Activated CD4-positive, alpha-beta memory T cell treated with anti-CD3 and anti-CD28 coated beads, Interleukin-2, amount 10 ng/mL, durations not matched to agents 7 days and 5 days (primary cell): ENCODE data around the gene CTNNA3. TPM values are rescaled to one million over a fixed set of nuclear protein-coding genes. Genes with fewer than 3 reads are reported as not detected.

Experiments used
- CTCF ChIA-PET: fragments of 350-600 bp; sonication (Branson Sonifier 250); formaldehyde crosslinking; loops from one replicate; lab custom pipeline; 2021; ENCODE audit warnings: antibody characterized with exemption, inconsistent platforms; lab: Charles Lee
- POLR2A ChIA-PET: fragments of 350-600 bp; sonication (Branson Sonifier 250); formaldehyde crosslinking; loops from one replicate; lab custom pipeline; 2021; ENCODE audit warnings: antibody characterized with exemption; lab: Charles Lee
- DNase-seq: peaks from one replicate; pipeline ENCODE4 v3.0.0-alpha.2; 2020
- H3K27ac Mint-ChIP-seq: one replicate; pipeline ENCODE4 v1.8.0; 2021; ENCODE audit warnings: mild to moderate bottlenecking, mixed read lengths
- H3K27me3 Mint-ChIP-seq: one replicate; pipeline ENCODE4 v1.8.0; 2021; ENCODE audit warnings: mixed read lengths
- H3K36me3 Mint-ChIP-seq: one replicate; pipeline ENCODE4 v1.8.0; 2021; ENCODE audit warnings: low read depth, mixed read lengths
- H3K4me1 Mint-ChIP-seq: one replicate; pipeline ENCODE4 v1.8.0; 2021; ENCODE audit warnings: mixed read lengths
- H3K4me3 Mint-ChIP-seq: one replicate; pipeline ENCODE4 v1.8.0; 2021; ENCODE audit warnings: mild to moderate bottlenecking, mixed read lengths
- H3K9me3 Mint-ChIP-seq: one replicate; pipeline ENCODE4 v1.8.0; 2021; ENCODE audit warnings: mixed read lengths
- total RNA-seq, 2 experiments: library from RNA; stranded (reverse); gene quantifications; one replicate each; pipeline ENCODE4 v1.2.3, GENCODE V29; 2021

CTNNA3 gene
- total RNA-seq, 2 experiments from 2014 or later = 0.78 TPM; not detected in 1

DNA sequence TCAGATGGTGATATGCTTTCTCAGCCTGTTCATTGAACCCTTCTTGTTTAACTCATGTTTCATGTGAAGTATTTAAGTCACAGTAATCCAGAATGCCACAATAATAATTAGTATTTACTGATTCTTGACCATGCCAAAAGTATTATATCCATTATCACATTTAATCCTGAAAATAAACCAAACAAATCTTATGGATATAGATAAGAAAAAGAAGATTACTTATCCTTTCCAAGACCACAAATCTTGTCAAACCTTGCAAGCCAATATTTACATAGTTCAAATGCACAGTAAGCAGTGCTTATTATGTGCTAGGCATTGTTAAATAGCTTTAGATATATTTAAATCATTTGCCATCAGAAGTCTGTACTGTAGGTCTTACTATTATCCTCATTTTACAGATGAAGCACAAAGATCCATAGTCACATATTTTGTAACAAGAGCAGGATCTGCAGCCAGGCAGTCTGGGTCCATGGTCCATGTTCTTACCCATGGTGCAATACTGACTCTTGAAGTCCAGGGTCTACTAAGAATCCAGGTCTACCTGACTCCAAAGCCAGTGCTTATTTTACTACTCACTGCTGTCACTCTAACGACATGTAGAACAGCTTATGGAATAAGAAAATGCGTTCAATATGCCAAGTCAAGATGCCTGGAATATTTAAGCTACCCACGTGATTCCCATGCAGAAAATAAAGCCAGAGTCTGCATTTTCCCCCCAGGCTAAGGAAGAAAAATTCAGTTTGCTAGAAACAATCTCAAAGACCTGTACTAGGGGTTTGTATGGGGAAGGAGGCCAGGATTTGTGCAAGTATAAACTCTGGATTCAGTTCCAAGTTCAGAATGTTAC is 1755.0 kb downstream of the CTNNA3 start:
- Mint-ChIP-seq H3K4me3 (no peak overlapping the region), H3K4me1 (no peaks in the 10 kb centered on the region), H3K27me3 (no peaks in the 10 kb centered on the region), H3K9me3 (no peaks in the 10 kb centered on the region), H3K27ac (no peak overlapping the region), H3K36me3 (no peaks in the 10 kb centered on the region)
- ChIA-PET CTCF (no interaction called here), POLR2A (no interaction called here)
- no peak for DNase-seq

DNA sequence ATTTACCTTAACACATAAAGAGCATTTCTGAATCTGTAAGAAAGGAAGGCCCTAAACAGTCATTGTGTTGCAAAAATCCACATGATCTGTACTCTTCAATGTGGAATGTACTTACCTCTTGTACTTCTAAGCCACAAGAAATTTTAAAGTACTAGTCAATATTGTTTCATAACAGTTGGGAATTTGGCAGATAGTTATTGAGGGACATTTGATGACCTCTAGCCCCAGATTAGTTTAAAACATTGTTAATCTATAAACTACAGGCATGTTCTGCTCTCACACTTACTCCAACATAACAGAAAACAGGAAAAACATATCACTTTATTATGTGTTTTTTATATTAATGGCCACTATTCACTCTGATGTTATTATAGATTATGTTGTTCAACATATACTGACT is 1755.9 kb downstream of the CTNNA3 start:
- ChIA-PET POLR2A (no interaction called here), CTCF (no interaction called here)
- Mint-ChIP-seq H3K4me3 (no peak overlapping the region), H3K36me3 (no peaks in the 10 kb centered on the region), H3K4me1 (no peaks in the 10 kb centered on the region), H3K27ac (no peak overlapping the region), H3K27me3 (no peaks in the 10 kb centered on the region), H3K9me3 (no peaks in the 10 kb centered on the region)
- no peak for DNase-seq

GRCh38 chr10:65931291-65932070 is 1764.5 kb downstream of the CTNNA3 start:
- ChIA-PET POLR2A (no interaction called here), CTCF (no interaction called here)
- Mint-ChIP-seq H3K36me3 (no peaks in the 10 kb centered on the region), H3K4me1 (no peaks in the 10 kb centered on the region), H3K27ac (no peak overlapping the region), H3K4me3 (no peak overlapping the region), H3K27me3 (no peaks in the 10 kb centered on the region), H3K9me3 (no peaks in the 10 kb centered on the region)
- DNase-seq = no peak

GRCh38 chr10:65911151-65911835 is 1784.7 kb downstream of the CTNNA3 start:
- ChIA-PET POLR2A (no interaction called here), CTCF (no interaction called here)
- no peaks in the 10 kb centered on the region for H3K4me1 Mint-ChIP-seq
- no peaks in the 10 kb centered on the region for H3K36me3 Mint-ChIP-seq
- H3K9me3 Mint-ChIP-seq = peaks cover 2% of the 10 kb centered on the region
- no peak for DNase-seq
- no peaks in the 10 kb centered on the region for H3K27me3 Mint-ChIP-seq
- H3K4me3 Mint-ChIP-seq = no peak overlapping the region
- H3K27ac Mint-ChIP-seq = no peak overlapping the region

- H3K36me3 Mint-ChIP-seq = no peaks in the 10 kb centered on the region
- no peak for DNase-seq
- peaks cover 2% of the 10 kb centered on the region for H3K9me3 Mint-ChIP-seq
- ChIA-PET POLR2A (no interaction called here), CTCF (no interaction called here)
- H3K27ac Mint-ChIP-seq = no peak overlapping the region
- no peak overlapping the region for H3K4me3 Mint-ChIP-seq
- H3K4me1 Mint-ChIP-seq = no peaks in the 10 kb centered on the region
- H3K27me3 Mint-ChIP-seq = no peaks in the 10 kb centered on the region
Measured at GRCh38 chr10:65910209-65910608, 1785.8 kb downstream of the CTNNA3 start.

- CTCF ChIA-PET = interaction anchor here (1.1 kb wide), 1 partner anchor 13 kb away, joined by 3 read pairs; no protein-coding TSS in a partner anchor
- H3K27me3 Mint-ChIP-seq = no peaks in the 10 kb centered on the region
- H3K36me3 Mint-ChIP-seq = no peaks in the 10 kb centered on the region
- H3K4me3 Mint-ChIP-seq = no peak overlapping the region
- H3K27ac Mint-ChIP-seq = no peak overlapping the region
- H3K4me1 Mint-ChIP-seq = no peaks in the 10 kb centered on the region
- no peak for DNase-seq
- peaks cover 7% of the 10 kb centered on the region for H3K9me3 Mint-ChIP-seq
- POLR2A ChIA-PET = no interaction called here
Measured at GRCh38 chr10:65907199-65907712, 1788.7 kb downstream of the CTNNA3 start.

DNA sequence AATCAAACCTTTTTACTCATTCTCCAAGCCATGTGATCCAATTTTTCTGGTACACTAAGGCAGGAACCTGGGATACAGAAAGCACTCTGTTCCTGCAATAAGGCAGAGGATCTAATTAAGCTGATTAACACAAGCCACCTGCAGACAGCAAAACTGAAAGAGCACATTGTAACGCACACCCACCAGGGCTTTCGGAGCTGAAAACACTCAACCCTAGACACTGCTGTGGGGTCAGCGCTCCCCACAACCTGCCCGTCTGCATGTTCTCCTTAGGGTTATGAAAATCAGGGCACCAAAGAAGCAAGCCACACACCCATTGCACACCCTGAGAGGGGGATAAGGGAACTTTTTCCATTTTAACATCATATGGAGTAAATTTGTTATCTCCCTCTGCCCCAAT is 1792.4 kb downstream of the CTNNA3 start:
- CTCF ChIA-PET = no interaction called here
- Mint-ChIP-seq H3K27me3 (no peaks in the 10 kb centered on the region), H3K36me3 (no peaks in the 10 kb centered on the region), H3K27ac (no peak overlapping the region), H3K9me3 (peaks cover 7% of the 10 kb centered on the region), H3K4me1 (no peaks in the 10 kb centered on the region), H3K4me3 (no peak overlapping the region)
- DNase-seq = no peak
- POLR2A ChIA-PET = no interaction called here

DNA sequence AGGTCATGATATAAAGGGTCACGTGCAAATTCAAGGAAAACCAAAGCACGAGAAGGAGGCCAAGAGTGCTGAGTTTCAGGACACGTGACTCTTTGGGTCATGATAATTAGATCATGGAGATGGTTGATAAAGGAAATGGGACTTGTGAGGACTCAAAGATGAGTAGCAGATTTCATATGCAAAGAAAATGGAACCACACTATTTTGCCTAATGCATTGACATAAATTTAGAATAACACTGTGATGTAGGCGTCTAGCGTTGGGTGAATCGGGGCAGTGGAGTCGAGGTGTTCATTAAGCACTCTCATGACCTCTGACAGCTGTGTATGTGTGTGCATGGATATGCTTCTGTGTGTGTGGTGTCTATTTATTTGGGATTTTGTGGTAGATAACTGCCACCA is 1795.7 kb downstream of the CTNNA3 start:
- Mint-ChIP-seq H3K27ac (no peak overlapping the region), H3K36me3 (no peaks in the 10 kb centered on the region), H3K27me3 (no peaks in the 10 kb centered on the region), H3K4me1 (no peaks in the 10 kb centered on the region), H3K9me3 (peaks cover 5% of the 10 kb centered on the region), H3K4me3 (no peak overlapping the region)
- ChIA-PET POLR2A (no interaction called here), CTCF (no interaction called here)
- no peak for DNase-seq

GRCh38 chr10:65898055-65898454 is 1797.9 kb downstream of the CTNNA3 start:
- POLR2A ChIA-PET = no interaction called here
- Mint-ChIP-seq H3K36me3 (no peaks in the 10 kb centered on the region), H3K4me1 (no peaks in the 10 kb centered on the region), H3K4me3 (no peak overlapping the region), H3K27ac (no peak overlapping the region), H3K9me3 (no peaks in the 10 kb centered on the region), H3K27me3 (no peaks in the 10 kb centered on the region)
- DNase-seq = no peak
- CTCF ChIA-PET = no interaction called here

DNA sequence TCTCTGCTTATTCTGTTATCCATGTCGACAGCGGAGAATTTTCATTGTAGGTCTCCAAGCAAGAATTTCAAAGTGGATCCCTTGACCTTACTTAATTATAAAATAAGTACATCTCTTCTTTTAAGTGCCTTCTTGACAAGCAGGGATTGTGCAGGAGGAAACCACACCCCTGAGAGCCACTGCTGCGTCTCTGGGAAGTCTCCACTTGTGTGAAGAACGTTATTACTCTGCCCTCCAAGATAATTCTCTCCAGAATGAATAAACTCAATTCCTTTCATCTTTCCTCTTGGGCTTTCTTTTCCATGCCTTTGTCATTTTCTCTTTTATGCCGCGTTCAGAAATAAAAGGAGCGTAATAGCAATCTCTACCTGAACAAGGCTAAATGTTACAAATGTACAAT is 1801.0 kb downstream of the CTNNA3 start:
- Mint-ChIP-seq H3K9me3 (no peaks in the 10 kb centered on the region), H3K27ac (no peak overlapping the region), H3K4me3 (no peak overlapping the region), H3K4me1 (no peaks in the 10 kb centered on the region), H3K27me3 (no peaks in the 10 kb centered on the region), H3K36me3 (no peaks in the 10 kb centered on the region)
- CTCF ChIA-PET = no interaction called here
- no peak for DNase-seq
- POLR2A ChIA-PET = no interaction called here

DNA sequence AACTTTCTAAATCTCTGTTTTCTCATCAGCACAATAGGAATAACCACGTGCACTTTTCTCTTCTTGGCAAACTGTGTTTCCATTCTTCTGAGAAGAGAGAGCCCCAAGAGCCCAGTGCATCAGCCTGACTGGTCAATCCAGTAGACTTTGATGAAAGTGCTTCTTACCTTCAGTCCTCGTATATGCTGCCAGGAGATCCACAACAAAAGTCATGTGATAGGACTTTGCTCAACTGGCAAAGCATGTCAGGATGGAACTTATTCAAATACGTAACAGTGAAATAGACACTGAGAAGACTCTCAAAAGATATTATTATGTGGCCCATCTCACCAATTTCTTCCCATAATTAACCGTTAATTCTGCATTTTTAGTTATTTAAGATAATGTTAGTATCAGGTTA is 1801.6 kb downstream of the CTNNA3 start:
- POLR2A ChIA-PET = no interaction called here
- no peaks in the 10 kb centered on the region for H3K36me3 Mint-ChIP-seq
- DNase-seq = no peak
- CTCF ChIA-PET = interaction anchor here (0.9 kb wide), 1 partner anchor 13 kb away, joined by 3 read pairs; no protein-coding TSS in a partner anchor
- no peaks in the 10 kb centered on the region for H3K27me3 Mint-ChIP-seq
- no peaks in the 10 kb centered on the region for H3K9me3 Mint-ChIP-seq
- no peak overlapping the region for H3K27ac Mint-ChIP-seq
- no peaks in the 10 kb centered on the region for H3K4me1 Mint-ChIP-seq
- H3K4me3 Mint-ChIP-seq = no peak overlapping the region

- ChIA-PET POLR2A (no interaction called here), CTCF (interaction anchor here (0.9 kb wide), 1 partner anchor 14 kb away, joined by 3 read pairs; no protein-coding TSS in a partner anchor)
- H3K27ac Mint-ChIP-seq = no peak overlapping the region
- no peak overlapping the region for H3K4me3 Mint-ChIP-seq
- no peaks in the 10 kb centered on the region for H3K36me3 Mint-ChIP-seq
- H3K27me3 Mint-ChIP-seq = no peaks in the 10 kb centered on the region
- H3K4me1 Mint-ChIP-seq = no peaks in the 10 kb centered on the region
- DNase-seq = no peak
- no peaks in the 10 kb centered on the region for H3K9me3 Mint-ChIP-seq
Measured at GRCh38 chr10:65893676-65894075, 1802.3 kb downstream of the CTNNA3 start.

DNA sequence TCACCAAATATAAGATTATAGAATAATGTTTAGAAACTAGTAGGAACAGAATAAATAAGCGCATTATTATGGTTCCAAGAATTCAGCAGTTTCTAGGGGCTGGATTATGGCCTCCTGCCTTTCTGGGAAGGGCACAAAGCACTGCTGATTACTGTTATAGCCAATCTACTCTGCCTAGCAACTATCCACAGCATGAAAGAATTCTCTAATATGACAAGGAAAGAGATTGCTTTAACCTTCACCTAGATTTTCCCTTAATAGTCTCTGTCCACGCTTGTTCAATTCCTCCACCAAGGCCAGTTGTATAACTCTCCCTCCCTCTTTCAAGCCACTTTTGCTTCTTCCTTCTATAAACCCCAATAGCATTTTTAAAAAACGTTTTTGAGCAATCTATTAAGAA is 1803.7 kb downstream of the CTNNA3 start:
- H3K27me3 Mint-ChIP-seq = no peaks in the 10 kb centered on the region
- H3K36me3 Mint-ChIP-seq = no peaks in the 10 kb centered on the region
- DNase-seq = no peak
- H3K9me3 Mint-ChIP-seq = no peaks in the 10 kb centered on the region
- ChIA-PET CTCF (no interaction called here), POLR2A (no interaction called here)
- H3K4me3 Mint-ChIP-seq = no peak overlapping the region
- no peaks in the 10 kb centered on the region for H3K4me1 Mint-ChIP-seq
- no peak overlapping the region for H3K27ac Mint-ChIP-seq
